NT2/D1 (cell line): ENCODE results near the gene MACROD1.

Source experiments
- YY1 ChIP-seq: IDR thresholded peaks from 2 replicates; pipeline ENCODE4 v1.6.1; 2011; ENCODE audit not compliant: insufficient read length, insufficient read depth
- ZNF274 ChIP-seq: IDR thresholded peaks from 2 replicates; pipeline ENCODE4 v1.6.1; 2011; ENCODE audit warnings: mild to moderate bottlenecking, low read depth, low read length

GRCh38 chr11:64176751-64177150, 10.8 kb upstream of the MACROD1 start:
- no peak for TF ChIP-seq ZNF274
- no peak for TF ChIP-seq YY1
